Cerebellar cortex (tissue), 1 donor: ENCODE data around the gene FRMD5.
"Not testable (repeated sequence)": the region's sequence is repeated elsewhere in the genome, so short reads cannot be mapped to it uniquely, and the experiment has no call there.

ENCODE experiments used
- DNase-seq: peaks from one replicate; pipeline ENCODE4 v3.0.0-alpha.2; 2015; ENCODE audit warnings: low spot score

Gene FRMD5

DNA sequence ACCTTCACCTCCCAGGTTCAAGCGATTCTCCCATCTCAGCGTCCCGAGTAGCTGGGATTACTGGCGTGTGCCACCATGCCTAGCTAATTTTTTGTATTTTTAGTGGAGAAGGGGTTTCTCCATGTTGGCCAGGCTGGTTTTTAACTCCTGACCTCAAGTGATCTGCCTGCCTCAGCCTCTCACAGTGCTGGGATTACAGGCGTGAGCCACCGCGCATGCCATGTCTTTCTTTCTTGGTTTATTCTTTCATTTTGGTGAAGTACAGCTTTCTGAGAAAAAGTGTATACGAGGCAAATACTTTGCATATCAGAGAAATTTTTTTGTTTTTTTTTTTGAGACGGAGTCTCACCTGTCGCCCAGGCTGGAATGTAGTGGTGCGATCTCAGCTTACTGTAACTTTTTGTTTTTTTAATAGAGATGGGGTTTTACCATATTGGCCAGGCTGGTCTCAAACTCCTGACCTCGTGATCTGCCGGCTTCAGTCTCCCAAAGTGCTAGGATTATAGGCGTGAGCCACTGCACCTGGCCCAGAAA is 363.5 kb downstream of the FRMD5 start:
- not testable (repeated sequence) for DNase-seq

DNA sequence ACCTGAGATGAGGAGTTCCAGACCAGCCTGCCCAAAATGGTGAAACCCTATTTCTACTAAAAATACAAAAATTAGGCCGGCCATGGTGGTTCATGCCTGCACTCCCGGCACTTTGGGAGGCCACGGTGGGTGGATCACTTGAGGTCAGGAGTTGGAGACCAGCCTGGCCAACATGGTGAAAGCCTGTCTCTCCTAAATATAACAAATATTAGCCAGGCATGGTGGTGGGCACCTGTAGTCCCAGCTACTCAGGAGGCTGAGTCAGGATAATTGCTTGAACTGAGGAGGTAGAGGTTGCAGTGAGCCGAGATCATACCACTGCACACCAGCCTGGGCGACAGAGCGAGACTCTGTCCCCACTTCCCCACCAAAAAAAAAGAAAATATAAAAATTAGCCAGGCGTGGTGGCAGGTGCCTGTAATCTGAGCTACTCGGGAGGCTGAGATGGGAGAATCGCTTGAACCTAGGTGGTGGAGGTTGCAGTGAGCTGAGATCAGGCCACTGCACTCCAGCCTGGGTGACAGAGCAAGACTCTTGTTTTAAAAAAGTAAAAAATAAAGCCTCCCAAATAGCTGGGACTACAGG is 364.3 kb downstream of the FRMD5 start:
- not testable (repeated sequence) for DNase-seq

DNA sequence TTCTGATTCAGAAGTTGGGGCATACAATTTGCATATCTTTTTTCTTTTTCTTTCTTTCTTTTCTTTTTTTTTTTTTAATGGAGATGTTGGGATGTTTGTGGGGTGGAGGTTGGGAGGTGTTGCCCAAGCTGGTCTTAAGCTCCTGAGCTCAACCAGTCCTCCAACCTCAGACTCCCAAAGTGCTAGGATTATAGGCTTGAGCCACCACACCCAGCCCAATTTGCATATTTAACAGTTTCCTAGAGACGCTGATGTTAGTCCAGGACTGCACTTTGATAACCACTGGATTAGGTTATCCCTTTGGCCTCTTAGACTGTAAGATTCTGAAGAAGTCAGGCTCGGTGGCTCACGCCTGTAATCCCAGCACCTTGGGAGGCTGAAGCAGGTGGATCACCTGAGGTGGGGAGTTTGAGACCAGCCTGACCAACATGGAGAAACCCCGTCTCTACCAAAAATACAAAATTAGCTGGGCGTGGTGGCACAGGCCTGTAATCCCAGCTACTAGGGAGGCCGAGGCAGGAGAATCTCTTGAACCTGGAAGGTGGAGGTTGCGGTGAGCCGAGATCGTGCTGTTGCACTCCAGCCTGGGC is 365.0 kb downstream of the FRMD5 start:
- not testable (repeated sequence) for DNase-seq

DNA sequence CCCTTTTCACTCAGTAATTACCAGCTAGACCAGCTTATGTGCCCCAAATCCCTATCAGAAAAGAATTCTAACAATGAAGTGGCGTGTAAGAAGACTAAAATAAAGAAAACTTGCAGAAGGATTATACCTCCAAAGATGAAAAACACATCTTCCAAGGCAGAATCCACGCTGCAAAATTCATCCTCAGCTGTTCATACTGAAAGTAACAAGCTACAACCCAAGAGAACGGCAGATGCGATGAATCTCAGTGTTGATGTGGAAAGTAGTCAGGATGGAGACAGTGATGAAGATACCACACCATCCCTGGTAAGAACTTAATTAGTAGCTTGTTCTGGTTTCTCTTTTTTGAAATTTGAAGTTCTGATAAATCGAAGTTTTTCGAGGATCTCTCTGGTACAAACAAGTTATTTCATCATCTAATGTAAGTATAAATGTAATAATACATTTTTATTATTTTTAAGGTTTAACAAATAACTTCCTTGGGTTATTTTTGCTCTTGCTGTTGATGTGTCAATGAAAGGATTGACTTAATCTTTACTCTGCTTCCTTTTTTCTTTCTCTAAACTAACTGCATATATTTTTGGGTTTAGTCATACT is 366.9 kb downstream of the FRMD5 start:
- DNase-seq: peak; percentile 53

- DNase-seq: peak; percentile 83
These were observed 368.3 kb downstream of the FRMD5 start, which contains the start of gene WDR76 for GRCh38 chr15:43826508-43827341. WDR76 (plus strand) TSS chr15:43827002; CDS start chr15:43827033, 31 bp downstream.

DNA sequence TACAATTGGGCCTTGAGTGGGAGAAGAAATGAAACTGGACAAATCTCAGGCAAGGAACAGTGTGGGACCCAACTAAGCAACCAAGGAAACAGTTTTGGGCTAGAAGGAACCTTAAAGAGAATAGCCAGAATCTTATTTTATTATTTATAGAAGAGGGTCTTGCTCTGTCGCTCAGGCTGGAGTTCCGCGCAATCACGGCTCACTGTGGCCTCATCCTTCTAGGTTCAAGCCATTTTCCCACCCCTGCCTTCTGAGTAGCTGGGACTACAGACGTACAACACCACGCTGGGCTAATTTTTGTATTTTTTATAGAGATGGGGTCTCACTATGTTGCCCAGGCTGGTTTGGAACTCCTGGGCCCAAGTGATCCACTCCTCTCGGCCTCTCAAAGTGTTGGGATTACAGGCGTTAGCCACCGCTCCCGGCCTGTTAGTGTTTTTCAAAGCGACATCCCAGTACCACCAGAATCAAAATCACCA is 369.0 kb downstream of the FRMD5 start:
- no peak for DNase-seq

GRCh38 chr15:43825305-43825704 is 369.8 kb downstream of the FRMD5 start:
- not testable (repeated sequence) for DNase-seq

- DNase-seq: peak; percentile 99
These were observed 370.5 kb downstream of the FRMD5 start, which contains the start of gene MFAP1 for GRCh38 chr15:43824302-43825246. MFAP1 (minus strand) TSS chr15:43824690; CDS start chr15:43824569, 121 bp downstream.

GRCh38 chr15:43821505-43821904 is 373.6 kb downstream of the FRMD5 start:
- DNase-seq: no peak
